IMR-90 (cell line): ENCODE results near the gene PCSK6. TPM values are rescaled to one million over a fixed set of nuclear protein-coding genes. Genes with fewer than 3 reads are reported as not detected.

Source experiments
- ATAC-seq: fragments of 200-7000 bp; cut with Tn5 transposase; 2 replicates; pipeline ENCODE4 v1.9.1; 2020; ENCODE audit warnings: low read depth, mild to moderate bottlenecking, moderate library complexity
- BruUV-seq: library from RNA; stranded (reverse); fragments of 400-500 nt; replicated peaks from 2 replicates; lab custom pipeline; 2021; lab: Mats Ljungman, UMichigan
- CTCF ChIA-PET: fragments of 300-600 bp; formaldehyde crosslinking; extraction: SDS; loops from one replicate; lab custom pipeline; 2021; ENCODE audit warnings: antibody characterized with exemption; lab: Yijun Ruan, JAX
- POLR2A ChIA-PET: fragments of 300-600 bp; sonication (Branson Sonifier 250); formaldehyde crosslinking; loops from one replicate; lab custom pipeline; 2022; ENCODE audit warnings: antibody characterized with exemption; ENCODE audit not compliant: unreplicated experiment; lab: Charles Lee
- DNase-seq: peaks from one replicate; pipeline ENCODE4 v3.0.0; 2013
- H2AFZ ChIP-seq: replicated peaks from 2 replicates; pipeline ENCODE3; 2013; ENCODE audit warnings: low read length, mild to moderate bottlenecking; ENCODE audit not compliant: poor library complexity
- H2AK5ac ChIP-seq: 2 replicates; pipeline ENCODE4 v1.6.1; 2013; ENCODE audit warnings: low read depth, low read length, inconsistent platforms
- H2AK9ac ChIP-seq: replicated peaks from 2 replicates; pipeline ENCODE3; 2013; ENCODE audit warnings: mild to moderate bottlenecking, low read depth, low read length, moderate library complexity; ENCODE audit not compliant: poor library complexity
- H2BK120ac ChIP-seq: 2 replicates; pipeline ENCODE4 v1.6.1; 2013; ENCODE audit warnings: low read depth, low read length, inconsistent platforms
- H2BK15ac ChIP-seq: 3 replicates; pipeline ENCODE4 v1.6.1; 2013; ENCODE audit warnings: low read depth, low read length, inconsistent platforms
- H2BK20ac ChIP-seq: 2 replicates; pipeline ENCODE4 v1.6.1; 2013; ENCODE audit warnings: low read depth, mild to moderate bottlenecking, inconsistent platforms, low read length, moderate library complexity
- H2BK5ac ChIP-seq: 2 replicates; pipeline ENCODE4 v1.6.1; 2013; ENCODE audit warnings: mild to moderate bottlenecking, low read depth, low read length, inconsistent platforms; ENCODE audit not compliant: poor library complexity, severe bottlenecking
- H3K14ac ChIP-seq: replicated peaks from 2 replicates; pipeline ENCODE4 v1.6.1; 2013; ENCODE audit warnings: low read depth, low read length, inconsistent platforms
- H3K18ac ChIP-seq: 2 replicates; pipeline ENCODE4 v1.6.1; 2013; ENCODE audit warnings: low read depth, low read length, control low read depth
- H3K23ac ChIP-seq: 2 replicates; pipeline ENCODE4 v1.6.1; 2013; ENCODE audit warnings: low read depth, low read length, inconsistent platforms
- H3K27ac ChIP-seq: 2 replicates; pipeline ENCODE4 v1.5.1; 2013; ENCODE audit warnings: mild to moderate bottlenecking, control low read depth, low read length; ENCODE audit not compliant: insufficient read depth
- H3K27me3 ChIP-seq: 2 replicates; pipeline ENCODE4 v1.6.1; 2013; ENCODE audit warnings: low read length; ENCODE audit not compliant: control insufficient read depth, insufficient read depth
- H3K36me3 ChIP-seq: 2 replicates; pipeline ENCODE4 v1.6.1; 2013; ENCODE audit warnings: low read length, mixed read lengths; ENCODE audit not compliant: control insufficient read depth, insufficient read depth
- H3K4ac ChIP-seq: 2 replicates; pipeline ENCODE4 v1.6.1; 2013; ENCODE audit warnings: low read depth, low read length, inconsistent platforms
- H3K4me1 ChIP-seq: 2 replicates; pipeline ENCODE4 v1.6.1; 2013; ENCODE audit warnings: low read length, mixed read lengths; ENCODE audit not compliant: control insufficient read depth, insufficient read depth
- H3K4me2 ChIP-seq: 2 replicates; pipeline ENCODE4 v1.6.1; 2013; ENCODE audit warnings: low read depth, mild to moderate bottlenecking, control low read depth, low read length, moderate library complexity
- H3K4me3 ChIP-seq: 2 replicates; pipeline ENCODE4 v1.5.1; 2013; ENCODE audit warnings: low read depth, mild to moderate bottlenecking, control low read depth, low read length, moderate library complexity; ENCODE audit not compliant: insufficient read depth
- H3K56ac ChIP-seq: 2 replicates; pipeline ENCODE4 v1.6.1; 2013; ENCODE audit warnings: low read length, inconsistent platforms; ENCODE audit not compliant: insufficient read depth; ENCODE audit errors: extremely low read depth
- H3K79me1 ChIP-seq, 2 experiments: 2 replicates each; pipeline ENCODE4 v1.6.1; 2013; ENCODE audit warnings: low read length in 2 of 2, inconsistent platforms in 1 of 2, low read depth in 1 of 2
- H3K9ac ChIP-seq: 2 replicates; pipeline ENCODE4 v1.6.1; 2013; ENCODE audit warnings: low read depth, low read length, control low read depth
- H3K9me1 ChIP-seq: 2 replicates; pipeline ENCODE4 v1.6.1; 2013; ENCODE audit warnings: low read length, inconsistent platforms; ENCODE audit not compliant: insufficient read depth
- H3K9me3 ChIP-seq: 2 replicates; pipeline ENCODE4 v1.6.1; 2013; ENCODE audit warnings: low read length; ENCODE audit not compliant: control insufficient read depth, insufficient read depth
- H4K20me1 ChIP-seq: 2 replicates; pipeline ENCODE4 v1.6.1; 2013; ENCODE audit warnings: low read length, inconsistent platforms; ENCODE audit not compliant: insufficient read depth
- H4K5ac ChIP-seq: 2 replicates; pipeline ENCODE4 v1.6.1; 2013; ENCODE audit warnings: mild to moderate bottlenecking, low read depth, low read length, control low read depth
- H4K8ac ChIP-seq, 2 experiments: 2 replicates each; pipeline ENCODE4 v1.6.1; 2013; ENCODE audit warnings: low read depth in 2 of 2, low read length in 2 of 2, control low read depth in 1 of 2, inconsistent platforms in 1 of 2
- H4K91ac ChIP-seq: 2 replicates; pipeline ENCODE4 v1.6.1; 2013; ENCODE audit warnings: low read depth, low read length, inconsistent platforms; ENCODE audit not compliant: insufficient read depth
- CEBPB ChIP-seq: IDR thresholded peaks from 2 replicates; pipeline ENCODE4 v1.6.1; 2012; ENCODE audit warnings: low read depth, low read length, improper control_type of control experiment
- CHD1 ChIP-seq: IDR thresholded peaks from 2 replicates; pipeline ENCODE4 v1.6.1; 2012; ENCODE audit warnings: low read depth, low read length, improper control_type of control experiment
- FOS ChIP-seq: fragments of 150-350 bp; IDR thresholded peaks from 2 replicates; pipeline ENCODE4 v1.6.1; 2016; ENCODE audit warnings: low read depth, low read length
- MAFK ChIP-seq: IDR thresholded peaks from 2 replicates; pipeline ENCODE4 v1.6.1; 2012; ENCODE audit warnings: low read depth, low read length, improper control_type of control experiment
- MAZ ChIP-seq: IDR thresholded peaks from 2 replicates; pipeline ENCODE4 v1.6.1; 2012; ENCODE audit warnings: low read depth, mild to moderate bottlenecking, low read length, improper control_type of control experiment, moderate library complexity, borderline replicate concordance
- MXI1 ChIP-seq: IDR thresholded peaks from 2 replicates; pipeline ENCODE4 v1.6.1; 2012; ENCODE audit warnings: low read depth, mild to moderate bottlenecking, low read length, moderate library complexity, borderline replicate concordance
- NFE2L2 ChIP-seq: fragments of 150-350 bp; IDR thresholded peaks from 2 replicates; pipeline ENCODE4 v1.6.1; 2016; ENCODE audit warnings: low read depth, mild to moderate bottlenecking, low read length
- POLR2A ChIP-seq: IDR thresholded peaks from 2 replicates; pipeline ENCODE4 v1.6.1; 2012; ENCODE audit warnings: mild to moderate bottlenecking, low read depth, low read length
- RAD21 ChIP-seq: IDR thresholded peaks from 2 replicates; pipeline ENCODE4 v1.6.1; 2012; ENCODE audit warnings: low read length, improper control_type of control experiment
- RCOR1 ChIP-seq: IDR thresholded peaks from 2 replicates; pipeline ENCODE4 v1.6.1; 2012; ENCODE audit warnings: mild to moderate bottlenecking, low read length, improper control_type of control experiment; ENCODE audit not compliant: insufficient replicate concordance
- RFX5 ChIP-seq: IDR thresholded peaks from 2 replicates; pipeline ENCODE4 v1.8.0; 2012; ENCODE audit warnings: low read depth, mild to moderate bottlenecking, low read length, moderate library complexity
- WGBS, 2 experiments: methylation state at CpG; one replicate each; pipeline versions ENCODE4 v1.1.5 to v1.1.7; 2013; ENCODE audit warnings: missing lambda C conversion rate in 2 of 2; ENCODE audit not compliant: insufficient read length in 1 of 2; ENCODE audit errors: extremely low coverage in 2 of 2; 5-methylcytosine and 5-hydroxymethylcytosine counted together
- dilution Hi-C: fragments of 300-500 bp; cut with HindIII; formaldehyde crosslinking; loops from one replicate; pipeline ENCODE4 v1.14.3; 2018; ENCODE audit warnings: low sequenced_read_pairs; ENCODE audit not compliant: unreplicated experiment
- in situ Hi-C: fragments of 300-500 bp; cut with MboI; formaldehyde crosslinking; loops from 3 replicates; pipeline ENCODE4 v1.14.3; 2019; ENCODE audit warnings: low sequenced_read_pairs, inconsistent platforms, mixed read lengths
- intact Hi-C: fragments of 100-400 bp; cut with micrococcal nuclease; formaldehyde crosslinking; loops from 2 replicates; pipeline ENCODE4 v1.10.0; 2022
- polyA plus RNA-seq, 3 experiments: library from polyadenylated mRNA; depleted of rRNA; stranded (reverse); fragments of >200 nt; gene quantifications; 2 replicates each; pipeline ENCODE4 v1.2.3, GENCODE V29; 2012; ENCODE audit warnings: low replicate concordance in 1 of 3
- total RNA-seq: library from RNA; depleted of rRNA; stranded (reverse); fragments of >200 nt; gene quantifications from 2 replicates; pipeline ENCODE4 v1.2.3, GENCODE V29; 2012
- TF ChIP-seq, protein P1 (sequence below): fragments of 150-350 bp; IDR thresholded peaks from 2 replicates; pipeline ENCODE4 v1.6.1; 2017; ENCODE audit warnings: mild to moderate bottlenecking, antibody characterized with exemption, low read length, low read depth
- TF ChIP-seq, protein P2 (sequence below): conservative IDR thresholded peaks from 2 replicates; pipeline ENCODE4 v1.5.1; 2012; ENCODE audit warnings: mild to moderate bottlenecking, low read depth, low read length, improper control_type of control experiment

The PCSK6 gene
- total and polyA plus RNA-seq, 2 of the 4 experiments (the other 2 are of a cell fraction), result not detected

- no peak overlapping the region for H3K27ac ChIP-seq
- no peaks in the 10 kb centered on the region for H3K4me1 ChIP-seq
- H2AFZ ChIP-seq, result no peak overlapping the region
- H3K14ac ChIP-seq, result no peak overlapping the region
- peaks cover 37% of the 10 kb centered on the region for H3K27me3 ChIP-seq
- no peak overlapping the region for H3K56ac ChIP-seq
- H3K79me1 ChIP-seq, result no peaks in the 10 kb centered on the region
- no peak overlapping the region for H4K91ac ChIP-seq
- CTCF ChIA-PET, result interaction anchor here (0.6 kb wide), 1 partner anchor 318 kb away, joined by 3 read pairs; no protein-coding TSS in a partner anchor
- no peak overlapping the region for H3K23ac ChIP-seq
- no peak for TF ChIP-seq MAZ
- TF ChIP-seq RAD21, result no peak
- no peak for TF ChIP-seq RFX5
- TF ChIP-seq MAFK, result no peak
- TF ChIP-seq CHD1, result no peak
- TF ChIP-seq, protein P1, sequence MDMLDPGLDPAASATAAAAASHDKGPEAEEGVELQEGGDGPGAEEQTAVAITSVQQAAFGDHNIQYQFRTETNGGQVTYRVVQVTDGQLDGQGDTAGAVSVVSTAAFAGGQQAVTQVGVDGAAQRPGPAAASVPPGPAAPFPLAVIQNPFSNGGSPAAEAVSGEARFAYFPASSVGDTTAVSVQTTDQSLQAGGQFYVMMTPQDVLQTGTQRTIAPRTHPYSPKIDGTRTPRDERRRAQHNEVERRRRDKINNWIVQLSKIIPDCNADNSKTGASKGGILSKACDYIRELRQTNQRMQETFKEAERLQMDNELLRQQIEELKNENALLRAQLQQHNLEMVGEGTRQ, result no peak
- TF ChIP-seq, protein P2, sequence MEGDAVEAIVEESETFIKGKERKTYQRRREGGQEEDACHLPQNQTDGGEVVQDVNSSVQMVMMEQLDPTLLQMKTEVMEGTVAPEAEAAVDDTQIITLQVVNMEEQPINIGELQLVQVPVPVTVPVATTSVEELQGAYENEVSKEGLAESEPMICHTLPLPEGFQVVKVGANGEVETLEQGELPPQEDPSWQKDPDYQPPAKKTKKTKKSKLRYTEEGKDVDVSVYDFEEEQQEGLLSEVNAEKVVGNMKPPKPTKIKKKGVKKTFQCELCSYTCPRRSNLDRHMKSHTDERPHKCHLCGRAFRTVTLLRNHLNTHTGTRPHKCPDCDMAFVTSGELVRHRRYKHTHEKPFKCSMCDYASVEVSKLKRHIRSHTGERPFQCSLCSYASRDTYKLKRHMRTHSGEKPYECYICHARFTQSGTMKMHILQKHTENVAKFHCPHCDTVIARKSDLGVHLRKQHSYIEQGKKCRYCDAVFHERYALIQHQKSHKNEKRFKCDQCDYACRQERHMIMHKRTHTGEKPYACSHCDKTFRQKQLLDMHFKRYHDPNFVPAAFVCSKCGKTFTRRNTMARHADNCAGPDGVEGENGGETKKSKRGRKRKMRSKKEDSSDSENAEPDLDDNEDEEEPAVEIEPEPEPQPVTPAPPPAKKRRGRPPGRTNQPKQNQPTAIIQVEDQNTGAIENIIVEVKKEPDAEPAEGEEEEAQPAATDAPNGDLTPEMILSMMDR, result no peak
- no peak for TF ChIP-seq RCOR1
- no peak for TF ChIP-seq NFE2L2
- TF ChIP-seq POLR2A, result no peak
- TF ChIP-seq MXI1, result no peak
- TF ChIP-seq CEBPB, result no peak
- TF ChIP-seq FOS, result no peak
- H2BK120ac ChIP-seq, result no peak overlapping the region
- H3K9me1 ChIP-seq, result no peaks in the 10 kb centered on the region
- H2BK15ac ChIP-seq, result no peak overlapping the region
- H3K9me3 ChIP-seq, result no peaks in the 10 kb centered on the region
- H3K18ac ChIP-seq, result no peak overlapping the region
- no peak overlapping the region for H3K4me3 ChIP-seq
- no peak overlapping the region for H4K5ac ChIP-seq
- H3K4me2 ChIP-seq, result no peak overlapping the region
- intact Hi-C loops, result no loop called here
- 61% methylated on average over 12 of the region's 21 CpGs; no CpG with 5 or more reads in 1 of the 2 experiments for WGBS, 2 experiments
- no peak overlapping the region for H4K8ac ChIP-seq
- ATAC-seq (no peak), DNase-seq (no peak)
- no peak overlapping the region for H2BK20ac ChIP-seq
- H2AK9ac ChIP-seq, result no peak overlapping the region
- H3K36me3 ChIP-seq, result no peaks in the 10 kb centered on the region
- no peak overlapping the region for H3K9ac ChIP-seq
- no peak overlapping the region for H3K4ac ChIP-seq
- no peak overlapping the region for H2AK5ac ChIP-seq
- POLR2A ChIA-PET, result no interaction called here
- H2BK5ac ChIP-seq, result no peak overlapping the region
- BruUV-seq, result no TSS peak
- dilution Hi-C loops, result no loop called here
- in situ Hi-C loops, result no loop called here
- no peaks in the 10 kb centered on the region for H4K20me1 ChIP-seq
Observed at GRCh38 chr15:101323793-101324523, 165.5 kb downstream of the PCSK6 start.
